Activated CD8-positive, alpha-beta memory T cell treated with anti-CD3 and anti-CD28 coated beads, Interleukin-2, amount 50 U/mL, for 4 hours (primary cell): ENCODE data around the gene SLC66A1.
"Not testable (repeated sequence)": the region's sequence is repeated elsewhere in the genome, so short reads cannot be mapped to it uniquely, and the experiment has no call there.

Experiments used
- DNase-seq: peaks from one replicate; pipeline ENCODE4 v3.0.0-alpha.2; 2020

The SLC66A1 gene, protein sequence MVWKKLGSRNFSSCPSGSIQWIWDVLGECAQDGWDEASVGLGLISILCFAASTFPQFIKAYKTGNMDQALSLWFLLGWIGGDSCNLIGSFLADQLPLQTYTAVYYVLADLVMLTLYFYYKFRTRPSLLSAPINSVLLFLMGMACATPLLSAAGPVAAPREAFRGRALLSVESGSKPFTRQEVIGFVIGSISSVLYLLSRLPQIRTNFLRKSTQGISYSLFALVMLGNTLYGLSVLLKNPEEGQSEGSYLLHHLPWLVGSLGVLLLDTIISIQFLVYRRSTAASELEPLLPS

DNA sequence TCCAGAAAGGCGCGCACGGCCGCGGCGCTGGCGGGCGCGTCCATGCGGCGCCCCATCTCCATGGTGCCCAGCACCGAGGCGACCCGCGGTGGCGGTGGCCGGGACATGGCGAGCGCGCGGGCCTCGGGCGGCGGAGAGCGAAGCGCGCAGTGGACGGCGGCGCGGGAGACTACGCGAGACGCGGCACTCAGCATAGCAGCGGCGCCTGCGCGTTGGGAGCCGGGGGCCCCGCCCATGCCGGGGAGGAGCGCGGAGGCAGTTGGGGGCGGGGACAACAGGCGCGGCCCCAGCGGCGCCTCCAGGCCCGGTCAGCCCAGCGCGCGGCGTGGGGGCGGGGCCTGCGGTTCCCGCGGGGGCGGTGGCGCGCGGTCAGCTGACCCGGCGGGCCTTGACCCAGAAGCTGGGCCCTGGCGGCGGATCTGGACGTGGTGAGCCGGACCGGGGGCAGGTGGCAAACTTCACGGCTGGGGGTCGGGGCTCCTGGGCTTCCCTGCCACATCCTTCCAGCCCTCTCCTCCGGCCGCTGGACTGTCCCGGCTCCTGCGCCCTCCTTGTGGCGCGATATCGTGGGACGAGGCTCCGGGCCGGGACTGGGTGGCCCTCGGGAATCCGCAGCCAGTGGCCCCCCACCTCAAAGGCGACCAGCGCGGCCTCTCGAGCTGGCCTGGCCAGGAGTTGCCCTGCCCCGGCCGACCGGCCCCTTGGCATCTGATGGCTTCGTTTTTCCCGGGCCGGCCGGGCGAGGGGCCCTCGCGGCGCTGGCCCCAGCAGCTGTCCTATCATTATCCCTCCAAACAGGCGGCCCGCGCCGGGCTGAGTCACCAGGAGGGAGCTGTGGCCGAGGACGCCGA lies at the start of gene SLC66A1, which contains the start of gene AKR7A2:
Gene SLC66A1 (plus strand): TSS at position 396 of the 851 bp plus-strand sequence. CDS start 5,352 bp downstream, outside the sequence.
Gene AKR7A2 (minus strand): TSS at position 214 of the 851 bp plus-strand sequence. CDS start 20 bp downstream, at position 194.
- peak; percentile 89 for DNase-seq

DNA sequence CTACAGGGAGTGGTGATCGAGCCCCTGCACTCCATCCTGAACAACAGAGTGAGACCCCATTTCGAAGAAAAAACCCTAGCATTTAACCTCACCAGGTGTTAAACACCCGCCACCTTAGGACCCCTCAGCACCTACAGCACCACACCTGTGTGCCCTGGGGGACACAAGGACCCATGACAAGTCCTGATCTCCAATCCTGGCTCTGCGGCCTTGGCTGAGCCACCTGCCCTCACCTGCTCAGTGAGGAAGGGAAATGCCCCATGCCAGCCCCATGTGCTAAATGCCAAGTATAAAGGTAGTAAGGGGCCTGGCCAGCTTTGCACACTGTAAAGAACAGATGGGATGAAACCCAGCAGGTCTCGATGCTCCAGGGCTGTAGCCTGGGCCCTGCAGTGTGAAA lies 49.4 kb upstream of the SLC66A1 start:
- DNase-seq: no peak

DNA sequence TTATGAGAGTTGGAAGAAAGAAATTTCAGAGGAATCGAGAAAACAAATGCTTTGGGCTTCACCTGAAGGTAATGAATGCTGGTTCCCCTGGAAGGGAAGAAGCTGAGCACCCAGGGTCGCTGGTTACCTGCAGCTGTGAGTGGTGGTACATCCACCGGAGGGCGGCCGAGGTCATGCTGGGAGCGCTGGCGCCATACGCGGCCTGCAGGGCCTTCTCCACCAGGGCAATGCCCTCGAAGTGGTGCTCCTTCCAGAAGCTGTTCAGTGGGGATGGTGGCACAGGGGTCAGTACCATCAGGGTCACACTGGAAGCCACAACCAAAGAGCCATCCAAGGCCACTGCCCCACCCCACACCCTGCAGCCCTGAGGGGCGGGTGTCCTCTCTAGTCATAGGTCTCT lies 43.7 kb upstream of the SLC66A1 start:
- DNase-seq: no peak

DNA sequence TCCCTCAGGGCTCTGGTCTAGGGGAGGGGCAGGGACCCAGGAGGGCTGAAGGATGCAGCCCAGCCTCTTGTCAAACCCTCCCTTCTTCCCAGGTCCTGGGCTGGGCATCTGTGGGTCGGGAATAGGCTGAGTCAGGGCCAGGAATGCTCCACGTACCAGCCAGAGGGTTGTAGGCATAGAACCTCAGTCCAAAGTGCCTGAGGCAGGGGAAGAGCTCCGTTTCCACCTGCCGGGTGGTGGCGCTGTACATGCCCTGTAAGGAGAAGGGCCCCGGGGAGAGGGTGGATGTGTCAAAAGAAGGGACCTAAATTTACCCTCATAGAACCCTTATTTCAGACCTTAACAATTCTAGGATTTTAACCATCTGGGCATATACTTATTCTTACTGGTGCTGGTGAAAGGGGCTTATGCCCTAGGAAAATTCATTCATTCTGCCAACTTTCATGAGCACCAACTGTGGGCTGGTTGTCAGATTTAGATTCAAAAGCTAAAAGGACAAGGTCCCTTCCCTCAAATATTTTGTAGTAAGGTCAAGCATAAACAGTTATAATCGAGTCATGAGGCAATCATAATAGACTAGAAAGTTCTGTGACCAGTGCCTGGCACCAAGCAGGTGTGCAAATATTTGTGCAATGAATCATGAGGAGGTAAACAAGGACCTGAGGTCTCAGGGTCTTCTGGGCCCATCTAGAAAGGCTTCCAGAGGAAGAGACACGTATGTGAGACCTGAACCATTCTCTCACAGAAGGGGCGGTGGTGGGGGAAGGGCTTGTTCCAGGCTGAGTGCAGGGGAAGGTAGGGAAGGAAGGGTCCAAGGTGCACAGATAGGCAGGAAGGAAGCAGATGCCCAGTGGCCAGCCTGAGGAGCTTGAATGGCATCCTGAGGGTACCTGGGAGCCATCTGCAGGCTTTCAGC lies 42.4 kb upstream of the SLC66A1 start:
- not testable (repeated sequence) for DNase-seq

DNA sequence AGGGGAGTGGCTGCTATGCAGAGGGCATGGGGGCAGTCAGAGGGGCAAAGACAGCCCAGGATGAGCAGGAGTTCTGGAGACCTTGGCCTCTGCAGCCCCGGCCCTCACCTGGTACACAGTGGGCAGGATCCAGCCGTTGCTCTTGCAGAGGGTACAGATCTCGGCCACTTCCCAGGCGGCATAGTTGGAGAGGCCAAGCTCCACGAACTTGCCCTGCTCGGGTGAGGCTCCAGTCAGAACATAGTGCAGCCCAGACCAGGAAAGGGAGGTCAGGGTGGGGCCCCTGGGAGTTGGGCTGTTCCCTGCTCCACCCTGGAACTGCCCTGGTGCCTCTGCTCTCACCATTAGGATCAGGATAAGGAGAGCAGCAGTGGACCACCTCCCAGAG lies 41.8 kb upstream of the SLC66A1 start:
- not testable (repeated sequence) for DNase-seq

DNA sequence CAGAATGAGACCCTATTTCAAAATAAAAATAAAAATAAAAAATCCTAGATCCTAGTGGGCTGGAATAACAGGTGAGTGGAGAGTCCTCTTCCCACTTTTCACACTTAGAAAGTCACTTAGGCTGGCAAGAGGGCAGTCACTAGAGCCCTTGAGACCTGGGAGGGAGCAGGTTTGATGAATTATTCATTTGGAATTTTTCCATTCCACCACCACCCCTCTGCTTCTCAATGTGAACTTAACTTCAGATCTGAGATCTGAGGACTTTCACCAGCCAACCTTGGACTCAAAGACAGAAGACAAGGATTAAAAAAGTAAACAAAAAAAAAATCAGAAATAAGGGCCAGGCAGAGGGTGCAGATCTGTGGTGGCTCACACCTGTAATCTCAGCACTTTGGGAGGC lies 40.1 kb upstream of the SLC66A1 start:
- no peak for DNase-seq

DNA sequence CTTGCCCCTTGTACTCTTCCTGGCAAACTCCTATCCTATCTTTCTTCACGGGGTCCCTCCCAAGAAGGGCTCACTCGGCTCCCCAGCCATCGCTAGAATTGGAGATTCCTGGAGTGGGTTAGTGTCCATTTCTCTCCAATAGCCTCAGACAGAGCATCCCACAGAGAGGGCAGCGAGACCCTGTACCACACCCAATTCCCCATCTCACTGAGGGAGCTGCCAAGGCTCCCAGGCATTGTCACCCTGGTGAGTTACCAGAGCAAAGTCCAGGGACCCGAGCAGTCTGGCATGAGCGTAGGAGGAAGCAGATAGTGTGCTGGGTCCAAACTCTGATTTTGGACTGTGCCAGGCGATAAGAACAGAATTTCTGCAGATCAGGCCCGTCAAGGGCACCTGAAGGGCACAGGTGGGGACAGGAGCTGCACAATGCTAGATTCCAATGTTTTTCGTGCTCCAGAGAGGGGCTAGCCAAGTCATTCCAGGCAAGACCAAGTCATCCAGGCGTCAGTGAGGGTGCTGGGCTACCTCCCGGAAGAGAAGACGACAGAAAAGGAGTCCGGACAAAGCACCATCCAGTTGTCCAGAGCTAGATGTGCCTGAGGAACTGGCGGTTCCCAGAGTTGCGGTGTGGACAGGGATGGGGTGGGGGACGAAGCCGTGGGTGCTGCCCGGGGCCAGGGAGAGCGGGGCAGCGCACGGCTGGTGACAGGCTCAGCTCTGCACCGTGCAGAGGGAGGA lies 38.9 kb upstream of the SLC66A1 start:
- DNase-seq: no peak

DNA sequence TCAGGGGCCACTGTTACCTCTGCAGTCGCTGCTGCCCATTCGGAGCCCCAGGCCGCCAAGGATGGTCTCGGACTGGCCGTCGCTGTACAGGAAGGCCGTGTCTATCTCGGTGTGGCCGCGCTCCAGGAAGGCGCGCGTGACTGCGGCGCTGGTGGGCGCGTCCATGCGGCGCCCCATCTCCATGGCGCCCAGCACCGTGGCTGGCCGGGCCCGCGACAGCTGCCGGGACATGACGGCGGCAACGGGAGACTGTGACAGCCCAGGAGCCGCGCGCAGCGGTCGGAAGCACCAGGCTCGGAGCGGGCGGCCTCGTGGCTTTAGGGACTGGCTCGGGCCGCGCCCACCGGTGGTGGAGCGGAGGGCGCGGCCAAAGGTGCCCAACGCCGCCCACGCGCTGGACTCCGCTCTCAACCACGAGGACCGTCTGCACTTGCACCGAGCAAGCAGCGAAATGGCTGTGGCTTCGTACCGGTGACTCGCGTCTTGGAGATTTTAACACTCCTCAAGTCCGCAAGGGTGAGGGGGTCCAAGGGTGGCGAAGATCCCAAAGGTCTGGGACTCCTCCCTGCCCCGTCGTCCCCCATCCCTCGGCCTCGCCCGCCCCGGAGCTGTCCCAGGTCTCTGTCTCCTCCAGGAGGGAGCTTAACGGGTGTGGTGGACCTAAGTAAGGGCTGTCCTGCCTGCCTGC lies 38.1 kb upstream of the SLC66A1 start:
- DNase-seq: not testable (repeated sequence)

DNA sequence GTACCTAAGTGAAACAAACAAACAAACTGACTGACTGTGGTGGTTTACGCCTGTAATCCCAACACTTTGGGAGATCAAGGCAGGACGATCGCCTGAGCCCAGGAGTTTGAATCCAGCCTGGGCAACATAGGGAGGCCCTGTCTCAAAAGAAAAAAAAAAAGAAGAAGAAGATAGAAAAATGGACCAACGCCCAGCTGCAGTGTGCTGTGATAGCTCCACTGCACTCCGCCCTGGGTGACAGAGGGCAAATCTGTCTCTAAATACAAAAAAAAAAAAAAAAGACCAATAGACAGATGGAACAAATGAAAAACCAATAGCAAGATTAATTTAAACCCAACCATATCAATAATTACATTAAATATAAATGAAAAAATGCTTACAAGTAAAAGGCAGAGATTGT lies 37.5 kb upstream of the SLC66A1 start:
- no peak for DNase-seq

DNA sequence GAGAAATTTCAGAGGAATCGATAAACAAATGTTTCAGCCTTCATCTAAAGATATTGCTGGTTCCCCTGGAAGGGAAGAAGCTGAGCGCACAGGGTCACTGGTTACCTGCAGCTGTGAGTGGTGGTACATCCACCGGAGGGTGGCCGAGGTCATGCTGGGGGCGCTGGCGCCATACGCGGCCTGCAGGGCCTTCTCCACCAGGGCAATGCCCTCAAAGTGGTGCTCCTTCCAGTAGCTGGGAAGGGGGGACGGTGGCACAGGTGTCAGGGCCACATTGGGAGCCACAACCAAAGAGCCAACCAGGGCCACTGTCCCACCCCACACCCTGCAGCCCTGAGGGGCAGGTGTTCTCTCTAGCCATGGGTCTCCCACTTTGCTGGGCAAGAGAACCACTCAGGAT lies 28.2 kb upstream of the SLC66A1 start:
- no peak for DNase-seq

DNA sequence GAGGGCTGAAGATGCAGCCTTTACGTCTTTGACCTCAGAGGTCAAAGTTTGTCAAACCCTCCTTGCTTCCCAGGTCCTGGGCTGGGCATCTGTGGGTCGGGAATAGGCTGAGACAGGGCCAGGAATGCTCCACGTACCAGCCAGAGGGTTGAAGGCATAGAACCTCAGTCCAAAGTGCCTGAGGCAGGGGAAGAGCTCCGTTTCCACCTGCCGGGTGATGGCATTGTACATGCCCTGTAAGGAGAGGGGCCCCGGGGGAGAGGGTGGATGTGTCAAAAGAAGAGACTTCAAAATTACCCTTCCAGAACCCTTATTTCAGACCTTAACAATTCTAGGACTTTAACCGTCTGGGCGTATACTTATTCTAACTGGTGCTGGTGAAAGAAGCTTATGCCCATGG lies 27.2 kb upstream of the SLC66A1 start:
- no peak for DNase-seq

DNA sequence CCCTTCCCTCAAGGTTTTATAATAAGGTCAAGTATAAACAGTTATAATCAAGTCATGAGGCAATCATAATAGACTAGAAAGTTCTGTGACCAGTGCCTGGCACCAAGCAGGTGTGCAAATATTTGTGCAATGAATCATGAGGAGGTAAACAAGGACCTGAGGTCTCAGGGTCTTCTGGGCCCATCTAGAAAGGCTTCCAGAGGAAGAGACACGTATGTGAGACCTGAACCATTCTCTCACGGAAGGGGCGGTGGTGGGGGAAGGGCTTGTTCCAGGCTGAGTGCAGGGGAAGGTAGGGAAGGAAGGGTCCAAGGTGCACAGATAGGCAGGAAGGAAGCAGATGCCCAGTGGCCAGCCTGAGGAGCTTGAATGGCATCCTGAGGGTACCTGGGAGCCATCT lies 26.8 kb upstream of the SLC66A1 start:
- DNase-seq: not testable (repeated sequence)

DNA sequence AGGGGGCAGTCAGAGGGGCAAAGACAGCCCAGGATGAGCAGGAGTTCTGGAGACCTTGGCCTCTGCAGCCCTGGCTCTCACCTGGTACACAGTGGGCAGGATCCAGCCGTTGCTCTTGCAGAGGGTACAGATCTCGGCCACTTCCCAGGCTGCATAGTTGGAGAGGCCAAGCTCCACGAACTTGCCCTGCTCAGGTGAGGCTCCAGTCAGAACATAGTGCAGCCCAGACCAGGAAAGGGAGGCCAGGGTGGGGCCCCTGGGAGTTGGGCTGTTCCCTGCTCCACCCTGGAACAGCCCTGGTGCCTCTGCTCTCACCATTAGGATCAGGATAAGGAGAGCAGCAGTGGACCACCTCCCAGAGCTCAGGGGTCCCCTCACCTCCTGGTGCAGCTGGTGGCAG lies 26.3 kb upstream of the SLC66A1 start:
- not testable (repeated sequence) for DNase-seq

DNA sequence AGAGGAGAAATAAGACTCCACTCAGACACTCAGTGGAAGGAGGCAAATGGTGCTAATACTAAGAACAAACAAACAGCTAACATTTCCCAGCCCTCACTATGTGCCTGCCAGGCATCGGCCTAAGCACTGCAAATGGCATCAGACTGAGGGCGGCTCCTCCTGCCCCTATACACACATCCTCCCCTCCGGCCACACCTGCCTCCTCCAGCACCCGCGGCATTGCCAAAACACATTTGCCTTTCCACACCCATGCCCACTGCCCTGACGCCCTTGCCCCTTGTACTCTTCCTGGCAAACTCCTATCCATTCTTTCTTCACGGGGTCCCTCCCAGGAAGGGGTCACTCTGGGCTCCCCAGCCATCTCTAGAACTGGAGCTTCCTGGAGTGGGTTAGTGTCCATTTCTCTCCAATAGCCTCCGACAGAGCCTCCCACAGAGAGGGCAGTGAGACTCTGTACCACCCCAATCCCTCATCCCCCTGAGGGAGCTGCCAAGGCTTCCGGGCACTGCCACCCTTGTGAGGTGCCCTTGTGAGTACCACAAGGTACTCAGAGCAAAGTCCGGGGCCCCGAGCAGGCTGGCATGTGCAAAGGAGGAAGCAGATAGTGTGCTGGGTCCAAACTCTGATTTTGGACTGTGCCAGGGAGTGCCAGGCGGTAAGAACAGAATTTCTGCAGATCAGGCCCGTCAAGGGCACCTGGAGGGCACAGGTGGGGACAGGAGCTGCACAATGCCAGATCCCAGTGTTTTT lies 24.5 kb upstream of the SLC66A1 start:
- no peak for DNase-seq

DNA sequence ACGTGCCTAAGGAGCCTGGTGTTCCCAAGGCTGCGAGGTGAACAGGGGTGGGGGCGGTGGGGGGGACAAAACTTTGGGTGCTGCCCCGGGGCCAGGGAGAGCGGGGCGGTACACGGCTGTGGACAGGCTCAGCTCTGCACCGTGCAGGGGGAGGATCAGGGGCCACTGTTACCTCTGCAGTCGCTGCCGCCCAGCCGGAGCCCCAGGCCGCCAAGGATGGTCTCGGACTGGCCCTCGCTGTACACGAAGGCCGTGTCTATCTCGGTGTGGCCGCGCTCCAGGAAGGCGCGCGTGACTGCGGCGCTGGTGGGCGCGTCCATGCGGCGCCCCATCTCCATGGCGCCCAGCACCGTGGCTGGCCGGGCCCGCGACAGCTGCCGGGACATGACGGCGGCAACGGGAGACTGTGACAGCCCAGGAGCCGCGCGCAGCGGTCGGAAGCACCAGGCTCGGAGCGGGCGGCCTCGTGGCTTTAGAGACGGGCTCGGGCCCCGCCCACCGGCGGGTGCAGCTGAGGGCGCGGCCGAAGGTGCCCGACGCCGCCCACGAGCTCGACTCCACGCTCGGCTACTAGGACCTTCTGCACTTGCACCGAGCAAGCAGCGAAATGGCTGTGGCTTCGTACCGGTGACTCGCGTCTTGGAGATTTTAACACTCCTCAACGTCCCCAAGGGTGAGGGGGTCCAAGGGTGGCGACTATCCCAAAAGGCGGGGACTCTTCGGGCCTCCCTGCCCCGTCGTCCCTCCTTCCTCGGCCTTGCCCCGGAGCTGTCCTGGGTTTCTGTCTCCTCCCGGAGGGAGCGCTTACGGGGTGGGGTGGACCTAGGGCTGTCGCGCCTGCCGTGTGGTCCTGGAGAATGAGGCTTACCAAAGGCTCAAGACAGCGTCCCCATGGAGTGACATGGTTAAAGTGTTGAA lies 23.5 kb upstream of the SLC66A1 start, which contains the start of gene AKR7A3:
Gene AKR7A3 (minus strand): TSS at position 447 of the 918 bp plus-strand sequence. CDS start 61 bp downstream, at position 386.
- peak; percentile 61 for DNase-seq

DNA sequence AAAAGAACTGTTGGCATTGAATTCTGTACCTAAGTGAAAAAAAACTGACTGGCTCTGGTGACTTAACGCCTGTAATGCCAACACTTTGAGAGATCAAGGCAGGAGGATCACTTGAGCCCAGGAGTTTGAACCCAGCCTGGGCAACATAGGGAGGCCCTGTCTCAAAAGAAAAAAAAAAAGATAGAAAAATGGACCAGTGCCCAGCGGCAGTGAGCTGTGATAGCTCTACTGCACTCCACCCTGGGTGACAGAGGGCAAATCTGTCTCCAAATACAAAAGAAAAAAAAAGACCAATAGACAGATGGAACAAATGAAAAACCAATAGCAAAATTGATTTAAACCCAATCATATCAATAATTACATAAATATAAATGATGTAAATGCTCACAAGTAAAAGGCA lies 22.9 kb upstream of the SLC66A1 start:
- DNase-seq: no peak

DNA sequence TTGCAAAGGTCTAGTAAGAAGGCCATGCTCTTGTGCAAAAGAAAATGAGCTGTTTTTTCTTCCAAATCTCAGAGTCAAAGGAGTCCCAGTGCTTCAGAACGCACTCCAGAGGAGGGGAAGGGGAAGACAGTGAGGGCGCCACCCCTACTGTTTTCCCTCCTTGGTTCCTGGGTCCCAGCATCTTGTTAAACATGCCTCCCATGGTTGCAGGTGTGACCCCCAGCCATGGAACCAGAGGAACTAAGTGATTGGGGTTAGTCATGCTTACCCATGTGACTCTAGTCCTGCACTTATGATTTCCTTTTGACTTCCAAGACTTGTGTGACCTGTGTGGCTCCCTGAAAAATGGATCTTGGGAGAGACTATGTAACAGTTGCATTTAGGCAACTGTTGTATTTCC lies 17.5 kb upstream of the SLC66A1 start:
- DNase-seq: no peak

DNA sequence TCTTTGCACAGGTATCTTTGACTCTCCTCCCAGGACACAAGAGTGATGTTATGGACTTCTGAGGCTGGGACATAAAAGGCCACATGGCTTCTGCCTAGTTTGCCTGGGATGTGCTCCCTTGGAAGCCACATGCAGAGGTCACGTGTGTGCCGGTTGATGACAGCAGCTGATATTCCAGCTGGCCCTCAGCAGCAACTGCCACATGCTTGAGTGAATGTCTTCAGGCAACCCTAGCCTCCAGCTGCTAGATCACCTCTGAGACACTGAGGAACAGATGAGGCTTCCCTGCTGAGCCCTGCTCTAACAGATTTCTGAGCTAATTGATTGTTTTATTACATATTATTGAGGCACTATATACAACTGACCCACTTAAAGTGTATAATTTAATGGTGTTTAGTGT lies 11.9 kb upstream of the SLC66A1 start:
- no peak for DNase-seq

DNA sequence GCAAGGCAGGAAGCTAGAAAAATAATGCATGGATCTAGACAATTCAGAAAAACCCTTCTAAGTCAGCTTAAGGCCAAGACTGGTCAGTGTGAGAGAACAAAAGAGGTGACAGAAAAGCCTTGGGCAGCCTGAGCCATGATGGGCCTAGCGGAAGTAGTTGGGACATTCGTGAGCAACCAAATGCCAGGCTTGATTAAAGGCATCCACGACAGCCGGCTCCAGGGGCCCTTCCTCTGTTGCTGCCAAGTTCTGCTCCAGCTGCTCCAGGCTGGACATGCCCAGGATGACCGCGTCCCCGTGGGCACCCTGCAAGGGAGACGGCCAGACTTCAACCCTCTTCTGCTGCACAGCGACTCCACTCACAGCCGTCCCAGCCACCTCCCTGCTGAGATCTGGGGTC lies 8.0 kb upstream of the SLC66A1 start:
- not testable (repeated sequence) for DNase-seq

DNA sequence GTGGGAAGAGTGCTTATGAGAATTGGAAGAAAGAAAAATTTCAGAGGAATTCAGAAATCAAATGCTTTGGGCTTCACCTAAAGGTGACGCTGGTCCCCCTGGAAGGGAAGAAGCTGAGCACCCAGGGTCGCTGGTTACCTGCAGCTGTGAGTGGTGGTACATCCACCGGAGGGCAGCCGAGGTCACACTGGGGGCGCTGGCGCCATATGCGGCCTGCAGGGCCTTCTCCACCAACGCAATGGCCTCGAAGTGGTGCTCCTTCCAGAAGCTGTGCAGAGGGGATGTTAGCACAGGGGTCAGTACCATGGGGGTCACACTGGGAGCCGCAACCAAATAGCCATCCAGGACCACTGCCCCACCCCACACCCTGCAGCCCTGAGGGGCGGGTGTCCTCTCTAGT lies 6.2 kb upstream of the SLC66A1 start:
- DNase-seq: no peak
